ENCODE data around the gene ARL8B.

ARL8B gene

DNA sequence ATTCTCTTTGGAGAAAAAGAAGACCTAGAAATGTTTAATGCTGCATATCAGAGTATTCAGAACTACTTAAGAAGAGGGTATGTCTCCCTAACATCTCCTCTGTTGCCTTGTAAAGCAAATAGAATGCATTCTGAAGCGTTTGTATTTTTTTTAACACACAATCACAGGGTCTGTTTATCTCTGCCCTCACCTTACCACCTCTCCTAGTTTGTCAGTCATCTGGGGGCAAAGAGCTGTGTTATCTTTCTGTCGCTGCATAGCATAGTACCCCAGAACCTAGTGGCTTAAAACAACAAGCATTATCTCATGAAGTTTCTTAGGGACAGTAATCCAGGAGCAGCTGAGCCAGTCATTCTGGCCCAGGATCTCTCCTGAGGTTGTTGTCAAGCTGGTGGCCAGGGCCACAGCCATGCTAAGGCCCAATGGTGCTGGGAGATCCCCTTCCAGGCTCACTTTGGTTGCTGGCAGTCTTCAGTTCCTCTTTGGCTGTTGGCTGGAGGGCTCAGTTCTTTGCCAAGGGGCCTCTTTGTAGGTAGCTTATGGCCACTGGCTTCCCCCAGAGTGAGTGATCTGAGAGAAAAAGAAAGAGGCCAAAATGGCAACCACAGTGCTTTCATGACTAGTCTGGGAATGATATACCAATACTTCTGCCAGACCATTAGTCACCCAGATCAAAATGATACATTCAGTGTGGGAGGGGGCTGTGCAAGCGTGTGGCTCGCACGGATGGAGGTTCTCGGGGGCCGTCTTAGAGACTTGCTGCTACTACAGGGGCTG is 83.3 kb downstream of the ARL8B start:
- no peak for DNase-seq (ENCODE audit: low read depth)
- TF ChIP-seq, protein P1, sequence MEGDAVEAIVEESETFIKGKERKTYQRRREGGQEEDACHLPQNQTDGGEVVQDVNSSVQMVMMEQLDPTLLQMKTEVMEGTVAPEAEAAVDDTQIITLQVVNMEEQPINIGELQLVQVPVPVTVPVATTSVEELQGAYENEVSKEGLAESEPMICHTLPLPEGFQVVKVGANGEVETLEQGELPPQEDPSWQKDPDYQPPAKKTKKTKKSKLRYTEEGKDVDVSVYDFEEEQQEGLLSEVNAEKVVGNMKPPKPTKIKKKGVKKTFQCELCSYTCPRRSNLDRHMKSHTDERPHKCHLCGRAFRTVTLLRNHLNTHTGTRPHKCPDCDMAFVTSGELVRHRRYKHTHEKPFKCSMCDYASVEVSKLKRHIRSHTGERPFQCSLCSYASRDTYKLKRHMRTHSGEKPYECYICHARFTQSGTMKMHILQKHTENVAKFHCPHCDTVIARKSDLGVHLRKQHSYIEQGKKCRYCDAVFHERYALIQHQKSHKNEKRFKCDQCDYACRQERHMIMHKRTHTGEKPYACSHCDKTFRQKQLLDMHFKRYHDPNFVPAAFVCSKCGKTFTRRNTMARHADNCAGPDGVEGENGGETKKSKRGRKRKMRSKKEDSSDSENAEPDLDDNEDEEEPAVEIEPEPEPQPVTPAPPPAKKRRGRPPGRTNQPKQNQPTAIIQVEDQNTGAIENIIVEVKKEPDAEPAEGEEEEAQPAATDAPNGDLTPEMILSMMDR (IDR thresholded peaks at IDR 0.05; ENCODE audit: low read length, missing control alignments) = no peak
- no peak overlapping the region for H3K4me3 ChIP-seq (replicated peaks; ENCODE audit: low read depth, low read length)

DNA sequence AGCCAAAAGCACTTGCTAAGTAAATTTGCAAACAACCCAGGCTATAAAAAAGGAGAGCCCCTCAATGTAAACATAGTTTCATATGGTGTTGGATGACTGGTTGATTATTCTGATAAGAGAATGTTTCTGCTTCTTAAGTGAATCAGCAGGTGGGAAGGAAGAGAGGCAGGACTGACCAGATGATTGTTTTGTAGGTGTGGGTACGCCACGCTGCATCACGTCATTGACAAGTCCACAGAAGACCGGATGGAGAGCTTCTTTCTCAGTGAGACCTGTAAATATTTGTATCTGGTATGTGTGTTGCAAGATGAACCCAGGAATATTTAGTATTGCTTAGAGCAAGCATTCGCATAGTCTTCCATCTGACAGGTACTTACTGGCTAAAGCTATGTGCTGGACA is 88.8 kb downstream of the ARL8B start:
- TF ChIP-seq, protein P1 (IDR thresholded peaks at IDR 0.05; ENCODE audit: low read length, missing control alignments) = no peak
- no peak for DNase-seq (ENCODE audit: low read depth)
- H3K4me3 ChIP-seq (replicated peaks; ENCODE audit: low read depth, low read length) = no peak overlapping the region

DNA sequence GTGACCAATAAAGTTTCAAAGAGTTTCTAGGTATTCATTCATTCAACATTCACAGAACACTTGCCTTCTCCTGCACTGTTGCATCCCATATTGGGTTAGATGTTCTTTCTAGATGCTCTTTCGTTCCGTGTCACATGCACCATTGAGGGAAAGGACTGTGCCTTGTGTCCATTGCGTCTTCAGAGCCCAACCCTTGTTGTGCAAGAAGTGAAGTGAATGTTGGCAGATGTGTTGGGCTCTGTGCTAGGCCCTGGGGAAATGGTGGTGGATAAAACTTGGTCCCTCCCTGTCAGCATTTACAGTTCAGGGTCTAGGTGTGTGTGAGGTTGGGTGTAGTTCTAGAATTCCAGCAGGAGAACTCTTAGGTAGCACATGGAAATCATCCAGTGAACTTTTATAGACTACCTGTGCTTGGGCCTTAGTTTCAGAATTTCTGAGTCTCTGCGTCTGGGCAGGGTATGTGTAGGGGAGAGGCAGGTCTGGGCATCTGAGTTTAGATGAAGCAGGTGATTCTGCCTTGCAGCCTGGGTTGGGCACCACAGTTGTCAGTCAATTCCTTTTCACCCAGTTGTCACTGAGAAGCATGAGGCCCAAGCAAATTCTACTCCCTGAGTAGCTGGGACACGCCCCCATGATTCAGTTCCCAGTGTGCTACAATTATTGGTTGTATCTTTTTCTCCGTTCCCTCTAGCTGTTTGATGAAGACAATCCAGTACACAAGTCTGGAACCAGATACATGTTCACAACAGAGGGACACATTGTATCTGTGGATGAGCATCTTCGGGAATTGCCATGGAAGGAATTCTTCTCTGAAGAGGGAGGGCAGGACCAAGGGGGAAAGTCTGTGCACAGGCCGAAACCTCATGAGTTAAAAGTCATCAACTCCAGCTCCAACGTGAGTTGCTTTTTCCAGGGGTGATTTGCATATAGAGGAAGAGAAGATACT is 90.8 kb downstream of the ARL8B start:
- H3K4me3 ChIP-seq (replicated peaks; ENCODE audit: low read depth, low read length) = no peak overlapping the region
- TF ChIP-seq, protein P1 (IDR thresholded peaks at IDR 0.05; ENCODE audit: low read length, missing control alignments) = no peak
- no peak for DNase-seq (ENCODE audit: low read depth)

DNA sequence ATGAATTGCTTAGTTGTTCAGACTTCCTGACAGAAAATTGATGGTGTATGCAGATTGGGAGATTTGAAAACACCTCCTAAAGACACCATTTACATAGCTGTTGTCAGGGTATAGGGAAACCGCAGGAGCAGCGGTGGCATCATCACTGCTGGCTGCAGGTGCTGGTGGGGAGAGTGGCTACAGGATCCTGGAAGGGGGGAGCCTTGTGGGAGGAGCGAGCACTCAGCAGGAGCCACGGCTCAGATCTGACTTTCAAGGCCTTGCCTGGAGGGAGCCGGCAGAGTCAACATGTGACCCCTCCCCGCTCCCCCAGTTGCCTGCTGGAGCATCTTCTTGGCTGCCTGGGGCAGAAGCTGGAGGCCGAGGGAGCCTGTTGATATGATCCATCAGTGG is 91.5 kb downstream of the ARL8B start:
- TF ChIP-seq, protein P1 (IDR thresholded peaks at IDR 0.05; ENCODE audit: low read length, missing control alignments) = no peak
- H3K4me3 ChIP-seq (replicated peaks; ENCODE audit: low read depth, low read length) = no peak overlapping the region
- DNase-seq (ENCODE audit: low read depth) = no peak

DNA sequence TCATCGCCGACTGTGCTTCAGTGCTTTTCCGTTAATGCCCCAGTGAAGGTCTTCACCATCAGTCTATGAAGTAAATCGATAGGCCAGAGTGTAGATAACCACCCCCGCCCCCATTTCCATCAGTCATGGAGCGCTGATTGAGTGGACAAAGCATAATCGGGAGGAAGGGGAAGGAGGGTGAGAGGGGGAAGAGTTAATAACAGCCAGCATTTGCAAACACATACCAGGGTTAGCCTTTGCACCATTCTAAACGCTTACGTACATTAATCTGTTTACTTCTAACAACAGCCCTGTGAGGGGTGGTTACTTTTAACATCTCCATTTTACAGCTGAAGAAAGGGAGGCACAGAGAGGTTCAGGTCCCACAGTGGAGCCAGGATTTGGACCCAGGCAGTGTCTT is 92.3 kb downstream of the ARL8B start:
- DNase-seq (ENCODE audit: low read depth) = no peak
- no peak overlapping the region for H3K4me3 ChIP-seq (replicated peaks; ENCODE audit: low read depth, low read length)
- TF ChIP-seq, protein P1 (IDR thresholded peaks at IDR 0.05; ENCODE audit: low read length, missing control alignments) = no peak

DNA sequence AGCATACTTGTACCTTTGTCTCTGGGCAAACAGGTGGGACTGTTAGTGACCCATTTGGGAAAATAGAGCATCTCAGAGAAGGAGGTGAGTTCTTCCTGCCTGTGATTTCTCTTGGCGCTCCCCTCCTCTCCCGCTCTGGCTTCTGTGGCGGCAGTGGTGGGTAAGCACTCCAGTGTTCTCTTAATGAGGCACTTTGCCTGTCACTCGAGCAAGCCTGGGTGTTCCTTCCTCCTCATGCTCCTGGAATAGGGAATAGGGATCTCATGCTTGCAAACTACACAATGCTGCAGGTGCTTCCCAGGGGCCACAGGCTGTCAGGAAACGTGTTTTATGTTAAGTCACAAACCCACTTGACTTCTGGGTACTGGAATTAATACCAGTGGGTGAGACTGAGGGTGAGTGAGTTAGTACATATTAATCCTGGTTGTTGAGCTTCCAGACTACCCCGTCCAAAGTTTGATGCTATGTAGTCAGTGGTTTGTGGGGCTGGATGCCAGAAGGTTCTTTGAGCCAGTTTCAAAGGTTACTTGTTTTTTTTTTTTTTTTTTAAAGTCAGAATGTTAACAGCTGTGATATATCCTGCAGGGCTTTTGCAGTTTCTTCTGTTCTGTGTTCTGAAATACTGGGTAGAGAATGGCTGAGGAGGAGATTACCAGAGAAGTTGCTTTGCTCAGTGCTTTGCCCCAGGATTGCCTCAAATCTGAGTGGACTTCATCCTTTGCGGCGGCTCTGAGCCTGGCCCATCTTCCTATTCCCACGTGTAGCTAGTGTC is 95.9 kb downstream of the ARL8B start:
- peak; percentile 41 for DNase-seq (ENCODE audit: low read depth)
- H3K4me3 ChIP-seq (replicated peaks; ENCODE audit: low read depth, low read length) = no peak overlapping the region
- TF ChIP-seq, protein P1 (IDR thresholded peaks at IDR 0.05; ENCODE audit: low read length, missing control alignments) = no peak

Measured in fibroblast of pulmonary artery (primary cell).